ENCODE data around the gene CPT1B.
"Not testable (repeated sequence)": the region's sequence is repeated elsewhere in the genome, so short reads cannot be mapped to it uniquely, and the experiment has no call there.

The CPT1B gene

GRCh38 chr22:50526108-50526833, 52.0 kb downstream of the CPT1B start:
- peak; percentile 59 to 77 for DNase-seq

- DNase-seq: no peak
Observed at GRCh38 chr22:50525858-50526107, 52.4 kb downstream of the CPT1B start.

DNA sequence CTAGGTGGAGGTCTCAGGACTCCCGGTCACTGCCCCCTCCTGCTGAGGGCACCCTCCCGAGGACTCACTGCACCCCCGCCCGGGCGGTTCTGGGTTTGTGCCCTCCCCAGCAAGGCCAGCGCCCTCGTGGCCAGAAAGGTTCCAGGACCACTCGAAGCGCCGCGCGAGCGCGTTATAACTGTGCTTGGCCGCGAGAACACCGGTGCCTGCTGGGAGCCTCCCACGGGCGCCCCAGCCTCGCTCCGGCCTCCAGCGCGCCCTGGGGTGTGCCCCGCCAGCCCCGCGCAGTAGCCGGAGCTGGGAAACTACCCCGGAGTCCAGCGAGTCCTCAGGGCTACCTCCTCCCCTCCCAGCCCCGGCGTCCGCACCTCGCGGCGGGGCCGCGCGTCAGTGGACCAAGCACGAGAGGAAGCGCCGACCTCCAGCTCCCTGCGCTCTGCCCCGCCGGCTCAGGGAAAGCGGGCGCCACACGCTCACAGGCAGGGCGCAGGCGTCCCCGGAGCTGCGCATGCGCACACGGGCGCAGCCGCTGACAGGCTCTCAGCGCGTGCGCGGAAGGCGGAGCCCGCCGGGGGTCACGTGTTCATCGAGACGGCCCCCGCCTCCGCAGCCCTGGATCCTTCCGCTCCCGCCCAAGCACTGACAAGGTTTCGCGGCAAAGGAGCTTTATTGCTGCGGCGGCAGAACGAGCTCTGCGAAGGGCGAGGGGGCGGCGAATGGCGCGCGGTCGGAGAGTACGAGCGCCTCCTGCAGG, 52.9 kb downstream of the CPT1B start, which contains the start of gene SCO2:
Gene SCO2, minus strand, starts transcription at position 495 of the 754 bp plus-strand sequence. CDS start 1,187 bp downstream, outside the sequence.
- peak; percentile 88 to 89 for DNase-seq

DNA sequence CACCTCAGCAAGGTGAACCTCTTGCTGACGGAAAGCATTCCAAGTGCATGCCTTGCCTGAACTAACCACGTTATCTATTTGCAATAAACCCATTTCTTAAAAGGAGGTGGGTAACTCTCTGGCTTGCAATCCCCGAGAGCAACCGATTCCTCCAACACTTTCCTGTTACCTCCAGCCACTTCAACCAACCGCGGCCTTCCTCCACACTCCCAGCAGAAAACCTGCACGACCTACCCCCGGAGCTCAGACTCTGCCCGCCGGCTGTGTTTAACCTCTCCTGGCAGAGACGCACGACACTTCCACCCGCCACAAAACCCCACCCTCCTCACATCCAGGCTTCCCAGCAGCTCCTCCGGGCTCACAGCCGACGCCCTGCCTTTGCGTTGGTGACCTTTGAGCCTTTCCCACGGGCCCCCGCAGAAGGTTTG, 53.5 kb downstream of the CPT1B start:
- no peak for DNase-seq

DNA sequence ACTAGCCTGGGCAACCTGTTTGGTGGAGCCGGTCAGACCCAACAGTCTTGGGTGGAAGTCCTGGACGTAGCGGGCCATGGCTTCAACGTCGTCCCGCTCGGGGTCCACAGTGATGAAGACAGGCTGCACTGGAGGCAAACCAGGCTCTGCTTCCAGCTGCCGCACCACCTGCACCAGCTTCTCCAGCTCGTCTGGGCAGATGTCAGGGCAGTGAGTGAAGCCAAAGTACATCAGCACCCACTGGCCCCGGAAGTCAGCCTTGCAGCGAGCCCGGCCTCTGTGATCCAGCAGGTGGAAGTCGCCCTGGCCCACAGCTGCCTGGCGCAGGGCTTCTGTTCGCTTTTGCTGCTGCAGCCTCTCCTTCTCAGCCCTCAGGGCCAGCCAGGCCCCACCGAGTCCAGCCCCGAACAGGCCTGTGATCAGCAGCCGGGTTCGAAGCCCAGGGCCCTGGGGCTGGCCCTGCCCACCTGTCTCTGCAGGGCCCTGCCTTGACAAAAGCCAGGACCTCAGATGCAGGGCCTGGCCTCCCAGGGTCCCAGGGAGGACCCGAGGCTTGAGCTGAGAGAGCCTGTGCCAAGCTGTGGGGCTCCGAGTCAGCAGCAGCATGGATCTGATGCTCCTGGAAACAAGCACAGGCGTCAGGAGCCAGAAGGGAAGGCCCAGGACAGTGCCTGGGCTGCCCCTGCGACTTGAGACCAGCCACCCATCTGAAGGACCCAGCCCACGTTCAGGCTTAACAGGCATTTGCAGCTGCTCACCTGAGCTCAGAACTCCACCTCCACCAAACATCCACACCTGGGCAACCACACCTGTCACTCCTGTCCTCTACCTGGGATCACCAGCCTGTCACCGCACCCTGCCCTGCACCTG, 54.2 kb downstream of the CPT1B start:
- no peak for DNase-seq

GRCh38 chr22:50523458-50523805, 54.8 kb downstream of the CPT1B start:
- DNase-seq: no peak

GRCh38 chr22:50522806-50523438, 55.3 kb downstream of the CPT1B start:
- no peak for DNase-seq

DNA sequence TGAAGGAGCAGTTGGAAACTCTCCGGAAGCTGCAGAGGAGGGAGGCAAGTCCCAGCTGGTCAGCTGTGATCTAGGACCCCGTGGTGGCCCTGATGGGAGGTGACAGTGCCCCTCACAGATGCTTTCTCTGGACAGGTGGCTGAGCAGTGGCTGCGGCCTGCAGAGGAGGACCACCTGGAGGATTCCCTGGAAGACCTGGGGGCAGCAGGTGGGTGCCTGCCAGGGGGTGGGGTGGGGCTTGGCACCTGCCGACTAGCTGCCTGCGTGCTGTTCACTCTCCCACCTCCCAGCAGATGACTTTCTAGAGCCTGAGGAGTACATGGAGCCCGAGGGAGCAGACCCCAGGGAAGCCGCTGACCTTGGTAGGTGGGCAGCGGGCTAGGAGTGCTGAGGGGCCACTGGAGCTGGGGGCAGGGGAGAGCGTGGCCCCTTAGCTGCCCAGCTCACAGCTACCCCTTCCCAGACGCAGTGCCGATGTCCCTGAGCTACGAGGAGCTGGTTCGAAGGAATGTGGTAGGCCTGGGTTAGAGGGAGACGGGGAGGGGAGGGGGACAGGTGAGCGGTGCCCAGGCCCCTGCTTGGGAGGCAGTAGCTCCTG, 55.9 kb downstream of the CPT1B start:
- no peak for DNase-seq

DNA sequence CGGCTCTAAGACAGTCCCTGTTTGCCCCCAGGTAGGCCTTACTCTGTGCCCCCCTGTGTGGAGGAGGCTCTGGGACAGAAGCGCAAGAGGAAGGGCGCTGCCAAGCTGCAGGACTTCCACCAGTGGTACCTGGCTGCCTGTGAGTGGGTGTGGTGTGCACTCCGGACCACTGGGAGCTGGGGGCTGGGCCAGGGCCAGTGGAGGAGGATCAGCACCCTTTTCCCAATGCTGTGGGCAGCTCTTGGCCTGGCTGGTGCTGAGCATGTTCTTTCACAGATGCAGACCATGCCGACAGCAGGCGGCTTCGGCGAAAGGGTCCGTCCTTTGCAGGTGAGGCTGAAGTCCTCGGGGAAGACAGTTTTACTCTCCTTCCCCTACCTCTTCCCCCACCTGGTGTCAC, 56.5 kb downstream of the CPT1B start:
- DNase-seq: no peak

- no peak for DNase-seq
Observed at GRCh38 chr22:50520826-50521453, 57.3 kb downstream of the CPT1B start.

DNA sequence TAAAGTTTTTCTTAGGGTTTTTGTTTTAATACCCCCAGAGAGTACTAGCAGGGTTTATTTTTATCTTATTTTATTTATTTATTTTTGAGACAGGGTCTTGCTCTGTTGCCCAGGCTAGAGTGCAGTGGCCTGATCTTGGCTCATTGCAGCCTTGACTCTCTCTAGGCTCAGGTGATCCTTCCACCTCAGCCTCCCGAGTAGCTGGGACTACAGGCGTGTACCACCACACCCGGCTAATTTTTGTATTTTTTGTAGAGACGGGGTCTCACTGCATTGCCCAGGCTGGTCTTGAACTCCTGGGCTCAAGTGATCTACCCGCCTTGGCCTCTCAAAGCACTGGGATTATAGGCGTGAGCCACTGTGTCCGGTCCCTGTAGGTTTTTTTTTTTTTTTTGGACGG, 58.0 kb downstream of the CPT1B start:
- DNase-seq: not testable (repeated sequence)

DNA sequence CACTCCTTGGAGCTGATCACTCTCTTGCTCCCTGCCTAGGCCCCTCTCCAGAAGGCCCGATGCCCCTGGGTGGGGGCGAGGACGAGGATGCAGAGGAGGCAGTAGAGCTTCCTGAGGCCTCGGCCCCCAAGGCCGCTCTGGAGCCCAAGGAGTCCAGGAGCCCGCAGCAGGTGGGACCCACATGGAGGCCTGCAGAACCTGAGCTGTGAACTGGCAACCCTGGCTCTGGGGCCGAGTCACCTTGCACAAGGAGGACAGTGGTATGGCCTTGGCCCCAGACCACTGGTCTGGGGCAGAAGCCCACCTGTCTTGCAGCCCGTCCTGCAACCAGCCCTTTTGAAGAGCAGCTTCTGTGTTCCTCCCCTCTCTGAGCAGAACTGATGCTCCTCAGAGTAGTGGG, 59.1 kb downstream of the CPT1B start:
- no peak for DNase-seq

All from hippocampal formation (tissue), 2 donors.